Measurements from ENCODE around the gene QPCTL. TPM values are rescaled to one million over a fixed set of nuclear protein-coding genes. Genes with fewer than 3 reads are reported as not detected.

QPCTL gene
- total RNA-seq, 1 experiment from 2014 or later, result 13.7 TPM

DNA sequence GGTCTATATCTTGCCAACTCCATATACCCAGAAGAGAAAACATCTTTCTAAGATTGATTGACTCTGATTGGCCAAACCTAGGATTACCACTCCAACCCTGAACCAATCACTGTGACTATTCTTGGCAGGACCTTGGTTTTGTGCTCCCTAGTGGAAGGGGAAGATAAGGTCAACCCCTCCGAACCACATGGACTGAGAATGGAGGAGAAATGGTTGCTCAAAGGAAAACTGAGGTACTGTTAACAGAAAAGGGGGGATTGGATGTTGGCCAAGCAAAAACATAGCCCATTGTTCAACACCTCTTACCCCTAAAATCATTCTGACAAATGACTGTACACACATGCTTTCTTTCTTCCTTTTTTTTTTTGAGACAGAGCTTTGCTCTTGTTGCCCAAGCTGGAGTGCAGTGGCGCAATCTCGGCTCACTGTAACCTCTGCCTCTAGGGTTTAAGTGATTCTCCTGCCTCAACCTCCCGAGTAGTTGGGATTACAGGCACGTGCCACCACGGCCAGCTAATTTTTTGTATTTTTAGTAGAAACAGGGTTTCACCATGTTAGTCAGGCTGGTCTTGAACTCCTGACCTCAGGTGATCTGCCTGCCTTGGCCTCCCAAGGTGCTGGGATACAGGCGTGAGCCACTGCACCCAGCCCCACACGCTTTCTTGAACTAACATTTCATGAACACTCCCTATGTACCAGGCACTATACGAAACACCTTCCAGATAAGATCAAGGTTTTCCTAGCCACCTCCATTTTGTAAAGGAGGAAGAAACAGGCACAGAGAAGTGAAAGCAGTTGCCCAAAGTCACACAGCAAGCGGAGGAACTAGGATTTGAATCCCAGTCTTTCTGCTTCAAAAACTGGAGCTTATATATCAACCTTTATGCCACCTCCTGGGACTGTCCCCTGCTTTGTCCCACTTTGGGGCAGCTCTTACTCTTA lies 47.3 kb downstream of the QPCTL start:
- H3K18ac ChIP-seq (ENCODE audit: insufficient read length, low read depth, low read length), result no peak overlapping the region
- no peak overlapping the region for H3K9ac ChIP-seq (ENCODE audit: extremely low read depth, insufficient read length, low read length)
- H3K9me3 ChIP-seq (ENCODE audit: control insufficient read depth, low read depth, low read length), result no peaks in the 10 kb centered on the region
- H3K4me3 Mint-ChIP-seq, result no peak overlapping the region
- H3K23ac ChIP-seq (ENCODE audit: insufficient read length, low read depth, low read length), result no peak overlapping the region
- H3K4me1 ChIP-seq (ENCODE audit: insufficient read depth, low read length), result no peaks in the 10 kb centered on the region; the same call in none of the 2 replicates
- H3K79me2 ChIP-seq (ENCODE audit: insufficient read depth, low read length), result no peaks in the 10 kb centered on the region
- TF ChIP-seq, protein P1, sequence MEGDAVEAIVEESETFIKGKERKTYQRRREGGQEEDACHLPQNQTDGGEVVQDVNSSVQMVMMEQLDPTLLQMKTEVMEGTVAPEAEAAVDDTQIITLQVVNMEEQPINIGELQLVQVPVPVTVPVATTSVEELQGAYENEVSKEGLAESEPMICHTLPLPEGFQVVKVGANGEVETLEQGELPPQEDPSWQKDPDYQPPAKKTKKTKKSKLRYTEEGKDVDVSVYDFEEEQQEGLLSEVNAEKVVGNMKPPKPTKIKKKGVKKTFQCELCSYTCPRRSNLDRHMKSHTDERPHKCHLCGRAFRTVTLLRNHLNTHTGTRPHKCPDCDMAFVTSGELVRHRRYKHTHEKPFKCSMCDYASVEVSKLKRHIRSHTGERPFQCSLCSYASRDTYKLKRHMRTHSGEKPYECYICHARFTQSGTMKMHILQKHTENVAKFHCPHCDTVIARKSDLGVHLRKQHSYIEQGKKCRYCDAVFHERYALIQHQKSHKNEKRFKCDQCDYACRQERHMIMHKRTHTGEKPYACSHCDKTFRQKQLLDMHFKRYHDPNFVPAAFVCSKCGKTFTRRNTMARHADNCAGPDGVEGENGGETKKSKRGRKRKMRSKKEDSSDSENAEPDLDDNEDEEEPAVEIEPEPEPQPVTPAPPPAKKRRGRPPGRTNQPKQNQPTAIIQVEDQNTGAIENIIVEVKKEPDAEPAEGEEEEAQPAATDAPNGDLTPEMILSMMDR (conservative IDR thresholded peaks at IDR 0.05), result no peak
- H3K56ac ChIP-seq (ENCODE audit: insufficient read length, low read depth, low read length), result no peak overlapping the region
- H3K4ac ChIP-seq (ENCODE audit: low read depth, low read length), result no peak overlapping the region
- no peaks in the 10 kb centered on the region; the same call in 1 of the 2 replicates for H3K27me3 ChIP-seq (ENCODE audit: insufficient read depth, low read length)
- no peak overlapping the region for H3T11ph ChIP-seq (ENCODE audit: low read length)
- H3K14ac ChIP-seq (ENCODE audit: insufficient read depth, low read length), result no peak overlapping the region
- no peaks in the 10 kb centered on the region for H3K79me1 ChIP-seq (ENCODE audit: insufficient read depth, low read depth, low read length, poor library complexity, severe bottlenecking)
- H2BK5ac ChIP-seq (ENCODE audit: insufficient read length, low read length), result no peak overlapping the region
- H3K4me2 ChIP-seq (ENCODE audit: insufficient read depth, insufficient read length, low read length), result no peak overlapping the region
- no peak overlapping the region for H2AFZ ChIP-seq (ENCODE audit: low read length)
- H2BK120ac ChIP-seq (ENCODE audit: low read depth, low read length, poor library complexity, severe bottlenecking), result no peak overlapping the region
- no peak overlapping the region for H2AK5ac ChIP-seq (ENCODE audit: insufficient read length, low read length)
- no CpG with 5 or more reads among the region's 10 CpGs for WGBS (ENCODE audit: extremely low coverage, insufficient read length, low lambda C conversion rate)
- H4K5ac ChIP-seq (ENCODE audit: insufficient read length, low read depth, low read length), result no peak overlapping the region
- no peak overlapping the region for H2BK15ac ChIP-seq (ENCODE audit: low read depth, low read length)
- H3K27me3 Mint-ChIP-seq (ENCODE audit: low read depth), result peaks cover 7% of the 10 kb centered on the region
- no peaks in the 10 kb centered on the region for H3K23me2 ChIP-seq (ENCODE audit: insufficient read length, low read depth, low read length, poor library complexity, severe bottlenecking)
- H4K91ac ChIP-seq (ENCODE audit: insufficient read length, low read depth, low read length), result no peak overlapping the region
- H2BK12ac ChIP-seq (ENCODE audit: insufficient read length, low read depth, low read length), result no peak overlapping the region
- no peak overlapping the region for H2BK20ac ChIP-seq (ENCODE audit: low read depth, low read length, poor library complexity, severe bottlenecking)
- no peak overlapping the region for H4K8ac ChIP-seq (replicated peaks; ENCODE audit: insufficient read length, low read depth, low read length)
- no peaks in the 10 kb centered on the region for H3K9me3 Mint-ChIP-seq
- H4K20me1 ChIP-seq (ENCODE audit: control insufficient read depth, insufficient read depth, insufficient read length), result no peaks in the 10 kb centered on the region
- no peaks in the 10 kb centered on the region for H3K36me3 Mint-ChIP-seq (ENCODE audit: insufficient read depth in 1 of 3, low read depth in 3 of 3)
- no peak overlapping the region for H3K27ac ChIP-seq (ENCODE audit: insufficient read length, low read depth, low read length)
- H3K27ac Mint-ChIP-seq, result no peak overlapping the region; a peak in 1 of 7 replicates
- DNase-seq, result no peak
- peaks cover 5% of the 10 kb centered on the region in 2 experiments for H3K4me1 Mint-ChIP-seq
